ENCODE results near the gene CTRB1.

The CTRB1 gene

GRCh38 chr16:75218256-75219076 is at the start of gene CTRB1:
Gene CTRB1 (plus strand): TSS chr16:75218988. CDS start chr16:75219008, 20 bp downstream.
- no peak for DNase-seq

- no peak for DNase-seq
Measured at GRCh38 chr16:75169899-75170405, 48.8 kb upstream of the CTRB1 start.

GRCh38 chr16:75172578-75172977 is 46.2 kb upstream of the CTRB1 start:
- DNase-seq = no peak

- no peak for DNase-seq
Measured at GRCh38 chr16:75175074-75175473, 43.7 kb upstream of the CTRB1 start.

GRCh38 chr16:75176926-75177325 is 41.9 kb upstream of the CTRB1 start:
- DNase-seq = no peak

- DNase-seq = no peak
Measured at GRCh38 chr16:75179208-75179607, 39.6 kb upstream of the CTRB1 start.

GRCh38 chr16:75181630-75182029 is 37.2 kb upstream of the CTRB1 start:
- DNase-seq = no peak

GRCh38 chr16:75188832-75189477 is 29.8 kb upstream of the CTRB1 start:
- DNase-seq = no peak

- DNase-seq = no peak
Measured at GRCh38 chr16:75189638-75190245, 29.0 kb upstream of the CTRB1 start.

- no peak for DNase-seq
Measured at GRCh38 chr16:75192606-75193264, 26.1 kb upstream of the CTRB1 start.

- no peak for DNase-seq
Measured at GRCh38 chr16:75193265-75193650, 25.5 kb upstream of the CTRB1 start.

- DNase-seq = no peak
Measured at GRCh38 chr16:75193730-75194444, 24.9 kb upstream of the CTRB1 start.

- no peak for DNase-seq
Measured at GRCh38 chr16:75195811-75196790, 22.7 kb upstream of the CTRB1 start.

GRCh38 chr16:75196836-75197235 is 22.0 kb upstream of the CTRB1 start:
- DNase-seq = no peak

GRCh38 chr16:75197522-75198134 is 21.2 kb upstream of the CTRB1 start:
- DNase-seq = no peak

GRCh38 chr16:75198135-75198600 is 20.6 kb upstream of the CTRB1 start:
- DNase-seq = no peak

GRCh38 chr16:75202069-75202590 is 16.7 kb upstream of the CTRB1 start:
- no peak for DNase-seq

GRCh38 chr16:75203096-75203495 is 15.7 kb upstream of the CTRB1 start:
- no peak for DNase-seq

- no peak for DNase-seq
Measured at GRCh38 chr16:75203667-75204409, 14.9 kb upstream of the CTRB1 start.

- no peak for DNase-seq
Measured at GRCh38 chr16:75204410-75204758, 14.4 kb upstream of the CTRB1 start.

All from activated CD4-positive, alpha-beta T cell treated with anti-CD3 and anti-CD28 coated beads, Interleukin-2, Interleukin-6, amounts not matched to agents 100 ng/mL and 50 ng/mL, durations not matched to agents 16 hours and 8 hours (primary cell).